Endothelial cell of umbilical vein (primary cell): ENCODE measurements around the gene TENT4B.

Source experiments
- CTCF ChIP-seq, 2 donors: IDR thresholded peaks; 1 replicate in 1 of 2; 2 replicates in 1 of 2; pipeline ENCODE4 v1.5.1; 2011; ENCODE audit warnings: low read length in 2 of 2, mild to moderate bottlenecking in 2 of 2, moderate library complexity in 2 of 2, control low read depth in 1 of 2, inconsistent platforms in 1 of 2, low read depth in 1 of 2; ENCODE audit not compliant: insufficient read depth in 1 of 2; ENCODE audit errors: extremely low read depth in 1 of 2
- EZH2 ChIP-seq: IDR thresholded peaks from 2 replicates; pipeline ENCODE4 v1.6.1; 2012; ENCODE audit warnings: borderline replicate concordance, low read depth, mild to moderate bottlenecking, moderate library complexity, low read length, inconsistent platforms; ENCODE audit not compliant: severe bottlenecking
- FOS ChIP-seq: IDR thresholded peaks from 2 replicates; pipeline ENCODE4 v1.6.1; 2011; ENCODE audit warnings: mild to moderate bottlenecking, low read length, moderate library complexity, borderline replicate concordance; ENCODE audit not compliant: insufficient read depth
- JUN ChIP-seq: IDR thresholded peaks from 2 replicates; pipeline ENCODE4 v1.6.1; 2011; ENCODE audit warnings: borderline replicate concordance, low read depth; ENCODE audit not compliant: insufficient read length, insufficient read depth
- MAX ChIP-seq: IDR thresholded peaks from 2 replicates; pipeline ENCODE4 v1.6.1; 2011; ENCODE audit not compliant: insufficient read depth, insufficient read length
- MYC ChIP-seq: IDR thresholded peaks from one replicate; pipeline ENCODE4 v1.6.1; 2011; ENCODE audit warnings: mild to moderate bottlenecking, low read depth, low read length
- POLR2A ChIP-seq: IDR thresholded peaks from 2 replicates; pipeline ENCODE4 v1.6.1; 2012; ENCODE audit warnings: low read depth, mild to moderate bottlenecking, control low read depth, low read length
- POLR2AphosphoS5 ChIP-seq: IDR thresholded peaks from 2 replicates; pipeline ENCODE4 v1.6.1; 2012; ENCODE audit warnings: low read depth, mild to moderate bottlenecking, control low read depth, low read length, moderate library complexity; ENCODE audit not compliant: insufficient read depth

GRCh38 chr16:50261707-50262235, 108.7 kb downstream of the TENT4B start:
- no peak for TF ChIP-seq CTCF (IDR thresholded peaks at IDR 0.05; ENCODE audit: extremely low read depth in 1 of 2, insufficient read depth in 1 of 2, low read depth in 1 of 2, low read length in 2 of 2)
- no peak for TF ChIP-seq POLR2A
- TF ChIP-seq MAX = no peak
- no peak for TF ChIP-seq EZH2
- TF ChIP-seq JUN = no peak
- no peak for TF ChIP-seq FOS
- TF ChIP-seq POLR2AphosphoS5 = no peak
- no peak for TF ChIP-seq MYC
